Calu3 (cell line): ENCODE measurements around the gene STX10. TPM values are rescaled to one million over a fixed set of nuclear protein-coding genes. Genes with fewer than 3 reads are reported as not detected.
A peak's percentile ranks its signal among the peaks of the same experiment; 100 is the strongest.
"Not testable (repeated sequence)": the region's sequence is repeated elsewhere in the genome, so short reads cannot be mapped to it uniquely, and the experiment has no call there.

Source experiments
- BruUV-seq: library from RNA; stranded (reverse); fragments of 400-500 nt; replicated peaks from 2 replicates; lab custom pipeline; 2021; lab: Mats Ljungman, UMichigan
- CTCF ChIA-PET: fragments of 300-600 bp; sonication (Branson Sonifier 250); formaldehyde crosslinking; loops from one replicate; lab custom pipeline; 2022; ENCODE audit warnings: antibody characterized with exemption; lab: Charles Lee
- DNase-seq: peaks from one replicate; pipeline ENCODE4 v3.0.0; 2022
- H3K27ac Mint-ChIP-seq: one replicate; pipeline ENCODE4 v1.8.0; 2022; ENCODE audit warnings: mixed read lengths; ENCODE audit not compliant: unreplicated experiment
- H3K27me3 Mint-ChIP-seq: one replicate; pipeline ENCODE4 v1.8.0; 2022; ENCODE audit warnings: mixed read lengths; ENCODE audit not compliant: unreplicated experiment
- H3K36me3 Mint-ChIP-seq: one replicate; pipeline ENCODE4 v1.8.0; 2022; ENCODE audit warnings: mild to moderate bottlenecking, moderate library complexity, mixed read lengths; ENCODE audit not compliant: insufficient read depth, unreplicated experiment
- H3K4me1 Mint-ChIP-seq: one replicate; pipeline ENCODE4 v1.8.0; 2022; ENCODE audit warnings: mild to moderate bottlenecking, low read depth, mixed read lengths; ENCODE audit not compliant: unreplicated experiment
- H3K4me3 Mint-ChIP-seq: one replicate; pipeline ENCODE4 v1.8.0; 2022; ENCODE audit warnings: mild to moderate bottlenecking, low read depth, moderate library complexity, mixed read lengths; ENCODE audit not compliant: unreplicated experiment
- H3K9me3 Mint-ChIP-seq: one replicate; pipeline ENCODE4 v1.8.0; 2022; ENCODE audit warnings: low read depth, mixed read lengths; ENCODE audit not compliant: unreplicated experiment
- CTCF ChIP-seq: fragments of 200-600 bp; IDR thresholded peaks from one replicate; pipeline ENCODE4 v1.8.0; 2022; ENCODE audit warnings: antibody characterized with exemption; ENCODE audit not compliant: unreplicated experiment
- intact Hi-C: fragments of 100-400 bp; cut with micrococcal nuclease; formaldehyde crosslinking; loops from one replicate; pipeline ENCODE4 v1.10.0; 2022; ENCODE audit not compliant: unreplicated experiment
- total RNA-seq: library from RNA; stranded (reverse); gene quantifications from 2 replicates; pipeline ENCODE4 v1.2.3, GENCODE V29; 2022

The STX10 gene
- total RNA-seq, 1 experiment from 2014 or later = 52.3 TPM

- H3K36me3 Mint-ChIP-seq = peaks cover 27% of the 10 kb centered on the region
- CTCF ChIA-PET = interaction anchor here (0.7 kb wide), 1 partner anchor 273 kb away, joined by 3 read pairs; no protein-coding TSS in a partner anchor
These were observed 22.4 kb upstream of the STX10 start for GRCh38 chr19:13172346-13173138.

GRCh38 chr19:13171146-13171545 lies 21.0 kb upstream of the STX10 start:
- Mint-ChIP-seq H3K4me3 (no peak overlapping the region), H3K9me3 (no peaks in the 10 kb centered on the region), H3K27ac (peak overlapping the region; percentile 73), H3K27me3 (no peaks in the 10 kb centered on the region), H3K36me3 (peaks cover 34% of the 10 kb centered on the region), H3K4me1 (peaks cover 46% of the 10 kb centered on the region)
- BruUV-seq = no TSS peak
- intact Hi-C loops = no loop called here
- no peak for TF ChIP-seq CTCF
- no peak for DNase-seq
- CTCF ChIA-PET = no interaction called here

More at GRCh38 chr19:13172346-13173138, 22.4 kb upstream of the STX10 start:
- Mint-ChIP-seq H3K27ac (peak overlapping the region; percentile 73), H3K4me1 (peaks cover 38% of the 10 kb centered on the region), H3K27me3 (no peaks in the 10 kb centered on the region), H3K9me3 (no peaks in the 10 kb centered on the region), H3K4me3 (no peak overlapping the region)
- intact Hi-C loops = no loop called here
- no TSS peak for BruUV-seq
- DNase-seq = peak; percentile 84
- no peak for TF ChIP-seq CTCF

- CTCF ChIA-PET = interaction anchor here (0.6 to 0.9 kb wide), 5 partner anchors 11 to 79 kb away, joined by 3 to 4 read pairs (median 3); partner anchors contain the start of genes IER2 and STX10
- H3K9me3 Mint-ChIP-seq = no peaks in the 10 kb centered on the region
- no peak overlapping the region for H3K4me3 Mint-ChIP-seq
- H3K27ac Mint-ChIP-seq = peak overlapping the region; percentile 93
- intact Hi-C loops = no loop called here
- peaks cover 39% of the 10 kb centered on the region for H3K36me3 Mint-ChIP-seq
- peak; percentile 79 for DNase-seq
- no peaks in the 10 kb centered on the region for H3K27me3 Mint-ChIP-seq
- no TSS peak for BruUV-seq
- peaks cover 50% of the 10 kb centered on the region for H3K4me1 Mint-ChIP-seq
- TF ChIP-seq CTCF = no peak
These were observed 19.6 kb upstream of the STX10 start for GRCh38 chr19:13169769-13170168.

GRCh38 chr19:13166151-13166550 lies 16.0 kb upstream of the STX10 start:
- H3K4me3 Mint-ChIP-seq, H3K27me3 Mint-ChIP-seq, intact Hi-C loops, BruUV-seq, DNase-seq, H3K9me3 Mint-ChIP-seq: not testable (repeated sequence)
- peak overlapping the region; percentile 98 for H3K27ac Mint-ChIP-seq
- peaks cover 55% of the 10 kb centered on the region for H3K36me3 Mint-ChIP-seq
- CTCF ChIA-PET = interaction anchor here (0.7 kb wide), 1 partner anchor 1581 kb away, joined by 3 read pairs; no protein-coding TSS in a partner anchor
- peaks cover 40% of the 10 kb centered on the region for H3K4me1 Mint-ChIP-seq
